ENCODE results near the gene NBPF12. TPM values are rescaled to one million over a fixed set of nuclear protein-coding genes. Genes with fewer than 3 reads are reported as not detected.
"Not testable (repeated sequence)": the region's sequence is repeated elsewhere in the genome, so short reads cannot be mapped to it uniquely, and the experiment has no call there.

Gene NBPF12, protein sequence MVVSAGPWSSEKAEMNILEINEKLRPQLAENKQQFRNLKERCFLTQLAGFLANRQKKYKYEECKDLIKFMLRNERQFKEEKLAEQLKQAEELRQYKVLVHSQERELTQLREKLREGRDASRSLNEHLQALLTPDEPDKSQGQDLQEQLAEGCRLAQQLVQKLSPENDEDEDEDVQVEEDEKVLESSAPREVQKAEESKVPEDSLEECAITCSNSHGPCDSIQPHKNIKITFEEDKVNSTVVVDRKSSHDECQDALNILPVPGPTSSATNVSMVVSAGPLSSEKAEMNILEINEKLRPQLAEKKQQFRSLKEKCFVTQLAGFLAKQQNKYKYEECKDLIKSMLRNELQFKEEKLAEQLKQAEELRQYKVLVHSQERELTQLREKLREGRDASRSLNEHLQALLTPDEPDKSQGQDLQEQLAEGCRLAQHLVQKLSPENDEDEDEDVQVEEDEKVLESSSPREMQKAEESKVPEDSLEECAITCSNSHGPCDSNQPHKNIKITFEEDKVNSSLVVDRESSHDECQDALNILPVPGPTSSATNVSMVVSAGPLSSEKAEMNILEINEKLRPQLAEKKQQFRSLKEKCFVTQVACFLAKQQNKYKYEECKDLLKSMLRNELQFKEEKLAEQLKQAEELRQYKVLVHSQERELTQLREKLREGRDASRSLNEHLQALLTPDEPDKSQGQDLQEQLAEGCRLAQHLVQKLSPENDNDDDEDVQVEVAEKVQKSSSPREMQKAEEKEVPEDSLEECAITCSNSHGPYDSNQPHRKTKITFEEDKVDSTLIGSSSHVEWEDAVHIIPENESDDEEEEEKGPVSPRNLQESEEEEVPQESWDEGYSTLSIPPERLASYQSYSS (N-terminal part only)
- polyA plus RNA-seq: 1 to 10 TPM; 3.0 to 5.9 TPM

DNA sequence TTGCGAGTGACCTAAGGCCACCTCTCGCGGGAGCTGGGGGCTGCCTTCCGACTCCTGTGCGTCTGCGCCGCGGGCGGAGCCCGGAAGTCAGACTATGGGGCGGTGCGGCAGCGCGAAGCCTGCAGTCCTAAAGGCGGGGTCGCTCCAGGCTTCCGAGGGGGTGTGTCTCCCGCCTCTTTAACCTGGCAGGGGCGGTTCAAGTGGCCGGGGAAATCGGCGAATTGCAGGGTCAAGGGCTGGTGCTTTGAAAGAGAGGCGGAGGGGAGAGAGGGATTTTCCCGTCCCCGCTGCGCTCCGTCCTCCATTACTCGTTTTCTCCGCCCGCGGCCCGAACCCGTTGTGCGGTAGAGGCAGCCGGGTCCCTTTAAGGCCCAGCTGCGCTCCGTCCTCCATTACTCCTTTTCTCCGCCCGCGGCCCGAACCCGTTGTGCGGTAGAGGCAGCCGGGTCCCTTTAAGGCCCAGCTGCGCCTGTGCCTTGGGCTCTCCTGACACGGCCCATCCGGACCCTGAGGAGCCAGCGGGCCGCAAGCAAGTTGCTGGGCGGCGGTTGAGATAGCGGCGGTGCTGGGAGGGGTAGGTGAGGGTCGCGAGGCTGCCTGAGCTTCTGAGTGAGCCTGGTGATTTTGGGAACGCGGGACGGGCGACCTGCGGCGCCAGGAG is at the start of gene NBPF12:
NBPF12 (plus strand) TSS at position 83 of the 661 bp plus-strand sequence. CDS start 21,820 bp downstream, outside the sequence.
- not testable (repeated sequence) for H3K27me3 ChIP-seq (ENCODE audit: control insufficient read depth in 1 of 2, insufficient read depth in 2 of 2, low read length in 2 of 2); H3K36me3 ChIP-seq (ENCODE audit: control insufficient read depth in 2 of 2, insufficient read depth in 2 of 2, low read length in 1 of 2); H3K9me3 ChIP-seq (ENCODE audit: control insufficient read depth in 2 of 2, insufficient read depth in 1 of 2, low read depth in 1 of 2, low read length in 1 of 2); H3K4me1 ChIP-seq (ENCODE audit: control insufficient read depth in 2 of 2, insufficient read depth in 2 of 2, low read length in 1 of 2)
- Histone ChIP-seq H3K4me3 (ENCODE audit: low read depth in 1 of 2, low read length in 2 of 2) (peak within 1 kb of the TSS; percentile 68 to 77), H3K27ac (ENCODE audit: low read depth in 2 of 2, low read length in 1 of 2) (peak within 1 kb of the TSS; percentile 80 to 87)
- WGBS, 2 donors: 0% methylated on average over 50 to 57 of the region's 61 CpGs

DNA sequence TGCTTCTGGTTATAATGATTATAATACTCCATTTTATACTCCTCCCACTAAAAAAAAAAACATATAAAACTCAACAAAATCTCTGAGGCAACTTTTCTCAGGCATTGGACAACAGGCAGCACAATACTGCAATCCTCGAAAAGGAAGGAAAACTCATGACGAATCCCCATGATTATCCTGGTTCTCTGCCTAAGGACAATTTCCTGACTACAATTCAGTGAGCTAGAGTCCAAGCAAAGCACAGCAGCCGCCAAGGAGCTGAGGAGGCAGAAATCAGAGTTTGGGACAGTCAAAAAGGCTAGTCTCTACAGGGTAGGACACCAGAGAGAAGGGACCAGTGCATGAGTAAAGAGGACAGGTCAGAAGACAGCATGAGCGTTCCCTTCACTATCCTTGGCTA is 46.8 kb upstream of the NBPF12 start:
- WGBS, 2 donors: 97 to 100% methylated on average over 1 to 2 of the region's 4 CpGs
- H3K27me3 ChIP-seq (ENCODE audit: control insufficient read depth in 1 of 2, insufficient read depth in 2 of 2, low read length in 2 of 2); H3K4me1 ChIP-seq (ENCODE audit: control insufficient read depth in 2 of 2, insufficient read depth in 2 of 2, low read length in 1 of 2); H3K4me3 ChIP-seq (ENCODE audit: low read depth in 1 of 2, low read length in 2 of 2); H3K36me3 ChIP-seq (ENCODE audit: control insufficient read depth in 2 of 2, insufficient read depth in 2 of 2, low read length in 1 of 2); H3K27ac ChIP-seq (ENCODE audit: low read depth in 2 of 2, low read length in 1 of 2); H3K9me3 ChIP-seq (ENCODE audit: control insufficient read depth in 2 of 2, insufficient read depth in 1 of 2, low read depth in 1 of 2, low read length in 1 of 2): not testable (repeated sequence)

DNA sequence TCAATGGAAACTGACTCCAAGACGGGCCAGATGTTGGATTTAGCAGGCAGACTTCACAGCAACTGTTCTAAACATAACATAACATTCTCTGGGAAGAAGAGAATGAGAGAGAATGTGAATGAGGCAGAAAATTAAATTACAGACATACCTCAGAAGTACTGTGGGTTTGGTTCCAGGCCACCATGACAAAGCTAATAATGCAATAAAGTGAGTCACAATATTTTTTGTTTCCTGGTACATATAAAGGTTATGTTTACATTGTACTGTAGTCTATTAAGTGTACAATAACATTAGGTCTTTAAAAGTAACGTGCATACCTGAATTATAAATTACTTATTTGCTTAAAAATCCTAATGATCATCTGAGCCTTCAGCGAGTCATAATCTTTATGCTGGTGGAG is 45.8 kb upstream of the NBPF12 start:
- not testable (repeated sequence) for H3K9me3 ChIP-seq (ENCODE audit: control insufficient read depth in 2 of 2, insufficient read depth in 1 of 2, low read depth in 1 of 2, low read length in 1 of 2); H3K27ac ChIP-seq (ENCODE audit: low read depth in 2 of 2, low read length in 1 of 2); H3K4me1 ChIP-seq (ENCODE audit: control insufficient read depth in 2 of 2, insufficient read depth in 2 of 2, low read length in 1 of 2); H3K36me3 ChIP-seq (ENCODE audit: control insufficient read depth in 2 of 2, insufficient read depth in 2 of 2, low read length in 1 of 2); H3K4me3 ChIP-seq (ENCODE audit: low read depth in 1 of 2, low read length in 2 of 2); H3K27me3 ChIP-seq (ENCODE audit: control insufficient read depth in 1 of 2, insufficient read depth in 2 of 2, low read length in 2 of 2)
- 72 to 74% methylated on average over 1 to 2 of the region's 3 CpGs for WGBS, 2 donors

DNA sequence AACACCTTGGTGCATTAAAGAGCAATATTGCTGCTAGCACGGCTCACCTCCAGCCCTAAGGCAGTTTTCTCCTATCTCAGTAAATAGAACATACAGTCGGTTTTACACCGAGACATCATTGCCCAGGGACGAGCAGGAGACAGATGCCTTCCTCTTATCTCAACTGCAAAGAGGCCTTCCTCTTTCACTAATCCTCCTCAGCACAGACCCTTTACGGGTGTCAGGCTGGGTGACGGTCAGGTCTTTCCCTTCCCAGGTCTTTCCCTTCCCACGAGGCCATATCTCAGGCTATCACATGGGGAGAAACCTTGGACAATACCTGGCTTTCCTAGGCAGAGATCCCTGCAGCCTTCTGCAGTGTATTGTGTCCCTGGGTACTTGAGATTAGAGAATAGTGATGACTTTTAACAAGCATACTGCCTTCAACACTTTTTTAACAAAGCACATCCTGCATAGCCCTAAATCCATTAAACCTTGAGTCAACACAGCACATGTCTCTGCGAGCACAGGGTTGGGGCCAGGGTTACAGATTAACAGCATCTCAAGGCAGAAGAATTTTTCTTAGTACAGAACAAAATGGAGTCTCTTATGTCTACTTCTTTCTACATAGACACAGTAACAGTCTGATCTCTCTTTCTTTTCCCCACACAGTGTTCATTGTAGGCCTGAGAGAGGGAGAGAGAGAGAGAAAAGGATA is 30.4 kb upstream of the NBPF12 start:
- not testable (repeated sequence) for H3K27ac ChIP-seq (ENCODE audit: low read depth in 2 of 2, low read length in 1 of 2); H3K27me3 ChIP-seq (ENCODE audit: control insufficient read depth in 1 of 2, insufficient read depth in 2 of 2, low read length in 2 of 2); H3K4me1 ChIP-seq (ENCODE audit: control insufficient read depth in 2 of 2, insufficient read depth in 2 of 2, low read length in 1 of 2); H3K9me3 ChIP-seq (ENCODE audit: control insufficient read depth in 2 of 2, insufficient read depth in 1 of 2, low read depth in 1 of 2, low read length in 1 of 2); H3K36me3 ChIP-seq (ENCODE audit: control insufficient read depth in 2 of 2, insufficient read depth in 2 of 2, low read length in 1 of 2); H3K4me3 ChIP-seq (ENCODE audit: low read depth in 1 of 2, low read length in 2 of 2)
- 49 to 51% methylated on average over 4 to 7 of the region's 8 CpGs for whole genome bisulfite sequencing, 2 donors

DNA sequence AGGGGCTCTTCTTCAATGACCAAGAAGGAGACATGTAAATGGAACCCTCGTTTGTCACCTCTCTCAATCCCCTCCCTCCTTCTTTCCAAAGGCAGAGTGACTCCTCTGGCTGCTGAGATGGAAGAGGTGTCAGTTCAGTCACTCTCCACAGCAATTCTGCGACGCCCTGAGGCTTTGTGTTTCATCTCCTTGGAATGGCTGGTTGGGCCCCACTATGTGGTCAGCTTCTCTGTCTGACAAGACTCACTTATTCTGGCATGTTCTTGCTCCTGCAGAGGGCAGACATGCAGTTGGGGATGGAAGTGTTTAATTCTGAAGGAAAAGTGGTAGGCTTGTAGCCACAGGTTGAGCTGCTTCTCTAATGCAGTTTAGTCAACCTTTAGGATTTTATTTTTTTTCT is 25.1 kb upstream of the NBPF12 start:
- not testable (repeated sequence) for H3K36me3 ChIP-seq (ENCODE audit: control insufficient read depth in 2 of 2, insufficient read depth in 2 of 2, low read length in 1 of 2); H3K4me1 ChIP-seq (ENCODE audit: control insufficient read depth in 2 of 2, insufficient read depth in 2 of 2, low read length in 1 of 2); H3K4me3 ChIP-seq (ENCODE audit: low read depth in 1 of 2, low read length in 2 of 2); H3K27ac ChIP-seq (ENCODE audit: low read depth in 2 of 2, low read length in 1 of 2); H3K9me3 ChIP-seq (ENCODE audit: control insufficient read depth in 2 of 2, insufficient read depth in 1 of 2, low read depth in 1 of 2, low read length in 1 of 2); H3K27me3 ChIP-seq (ENCODE audit: control insufficient read depth in 1 of 2, insufficient read depth in 2 of 2, low read length in 2 of 2)
- 65 to 69% methylated on average over 3 of the region's 3 CpGs for WGBS, 2 donors

DNA sequence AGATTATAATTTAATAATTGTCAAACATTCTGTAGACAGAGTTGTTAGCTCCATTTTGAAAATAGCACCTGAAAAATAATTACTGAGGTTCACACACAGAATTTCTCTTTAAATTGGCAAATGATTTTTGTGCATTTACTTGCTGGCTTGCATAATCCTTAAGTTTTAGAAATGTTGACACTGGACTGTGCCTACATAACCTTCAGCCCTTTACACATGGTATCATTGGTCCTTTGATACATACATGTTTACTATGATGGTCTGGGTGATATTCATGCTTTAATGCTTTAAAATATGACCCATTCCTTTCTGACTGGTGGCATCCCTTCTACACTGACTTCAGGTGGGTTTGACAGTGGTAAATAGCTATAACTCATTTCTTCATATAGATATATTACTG is 17.3 kb upstream of the NBPF12 start:
- not testable (repeated sequence) for H3K4me1 ChIP-seq (ENCODE audit: control insufficient read depth in 2 of 2, insufficient read depth in 2 of 2, low read length in 1 of 2); H3K27me3 ChIP-seq (ENCODE audit: control insufficient read depth in 1 of 2, insufficient read depth in 2 of 2, low read length in 2 of 2); H3K4me3 ChIP-seq (ENCODE audit: low read depth in 1 of 2, low read length in 2 of 2); H3K36me3 ChIP-seq (ENCODE audit: control insufficient read depth in 2 of 2, insufficient read depth in 2 of 2, low read length in 1 of 2); H3K27ac ChIP-seq (ENCODE audit: low read depth in 2 of 2, low read length in 1 of 2); H3K9me3 ChIP-seq (ENCODE audit: control insufficient read depth in 2 of 2, insufficient read depth in 1 of 2, low read depth in 1 of 2, low read length in 1 of 2)

DNA sequence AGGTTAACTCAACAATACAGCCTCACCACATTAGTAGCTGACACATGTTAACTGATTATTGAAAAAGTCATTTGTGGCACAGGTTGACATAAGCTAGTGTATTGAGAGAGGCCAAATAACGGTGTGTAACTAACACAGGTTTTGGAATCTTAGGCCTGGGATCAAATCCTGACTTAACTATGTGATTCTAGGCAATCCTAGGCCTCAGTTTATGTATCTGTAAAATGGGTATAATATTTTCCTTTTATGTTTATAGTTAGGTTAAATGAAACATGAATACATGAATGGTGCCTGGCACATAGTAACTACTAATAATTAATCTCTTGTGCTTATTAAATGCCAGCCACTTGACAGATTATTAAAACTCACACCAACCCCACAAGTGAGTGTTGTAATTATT is 15.5 kb upstream of the NBPF12 start:
- not testable (repeated sequence) for H3K4me1 ChIP-seq (ENCODE audit: control insufficient read depth in 2 of 2, insufficient read depth in 2 of 2, low read length in 1 of 2); H3K27ac ChIP-seq (ENCODE audit: low read depth in 2 of 2, low read length in 1 of 2)
- WGBS, 2 donors: 74 to 76% methylated on average over 1 of the region's 1 CpG

DNA sequence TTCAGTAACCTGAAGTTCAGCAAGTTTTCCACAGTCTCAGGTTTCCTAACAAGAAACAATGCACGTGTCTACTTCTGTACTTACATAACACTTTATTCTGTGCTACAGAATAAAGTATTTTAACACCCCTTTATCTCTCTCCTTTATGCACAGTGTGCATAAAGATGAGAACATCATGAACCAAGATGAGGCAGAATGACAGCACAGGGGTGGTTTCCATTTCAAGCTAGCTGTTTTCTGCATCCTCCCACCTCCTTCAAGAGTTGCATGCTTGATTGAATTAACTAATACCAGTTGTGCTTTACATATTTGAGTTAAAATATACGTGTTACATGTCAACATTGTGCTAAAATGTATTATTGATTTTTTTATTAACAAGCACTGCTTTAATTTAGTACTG is 14.0 kb upstream of the NBPF12 start:
- H3K4me1 ChIP-seq (ENCODE audit: control insufficient read depth in 2 of 2, insufficient read depth in 2 of 2, low read length in 1 of 2); H3K36me3 ChIP-seq (ENCODE audit: control insufficient read depth in 2 of 2, insufficient read depth in 2 of 2, low read length in 1 of 2); H3K4me3 ChIP-seq (ENCODE audit: low read depth in 1 of 2, low read length in 2 of 2); H3K27me3 ChIP-seq (ENCODE audit: control insufficient read depth in 1 of 2, insufficient read depth in 2 of 2, low read length in 2 of 2); H3K9me3 ChIP-seq (ENCODE audit: control insufficient read depth in 2 of 2, insufficient read depth in 1 of 2, low read depth in 1 of 2, low read length in 1 of 2); H3K27ac ChIP-seq (ENCODE audit: low read depth in 2 of 2, low read length in 1 of 2): not testable (repeated sequence)
- WGBS, 2 donors: 58 to 59% methylated on average over 2 of the region's 2 CpGs

More for the DNA sequence above, 15.5 kb upstream of the NBPF12 start:
- not testable (repeated sequence) for H3K27me3 ChIP-seq (ENCODE audit: control insufficient read depth in 1 of 2, insufficient read depth in 2 of 2, low read length in 2 of 2); H3K9me3 ChIP-seq (ENCODE audit: control insufficient read depth in 2 of 2, insufficient read depth in 1 of 2, low read depth in 1 of 2, low read length in 1 of 2); H3K36me3 ChIP-seq (ENCODE audit: control insufficient read depth in 2 of 2, insufficient read depth in 2 of 2, low read length in 1 of 2); H3K4me3 ChIP-seq (ENCODE audit: low read depth in 1 of 2, low read length in 2 of 2)

DNA sequence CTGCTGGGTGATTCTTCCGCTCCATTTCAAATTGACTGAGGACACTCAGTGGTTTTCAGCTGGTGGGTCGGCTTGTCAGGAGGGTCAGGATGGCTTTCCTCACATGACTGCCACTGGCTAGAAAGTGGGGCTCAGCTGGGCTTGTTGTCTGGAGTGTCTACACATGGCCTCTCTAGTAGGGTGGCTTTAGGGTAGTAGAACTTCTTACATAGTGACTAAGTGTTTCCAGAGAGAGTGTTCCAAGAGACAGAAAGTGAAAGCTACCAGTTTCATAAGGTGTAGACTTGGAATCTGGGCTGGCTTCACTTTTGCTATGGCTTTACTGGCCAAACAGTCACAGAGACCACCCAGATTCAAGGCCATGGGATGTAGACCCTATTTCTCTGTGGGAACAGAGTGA is 11.7 kb upstream of the NBPF12 start:
- H3K4me3 ChIP-seq (ENCODE audit: low read depth in 1 of 2, low read length in 2 of 2); H3K4me1 ChIP-seq (ENCODE audit: control insufficient read depth in 2 of 2, insufficient read depth in 2 of 2, low read length in 1 of 2); H3K27me3 ChIP-seq (ENCODE audit: control insufficient read depth in 1 of 2, insufficient read depth in 2 of 2, low read length in 2 of 2); H3K9me3 ChIP-seq (ENCODE audit: control insufficient read depth in 2 of 2, insufficient read depth in 1 of 2, low read depth in 1 of 2, low read length in 1 of 2); H3K27ac ChIP-seq (ENCODE audit: low read depth in 2 of 2, low read length in 1 of 2); H3K36me3 ChIP-seq (ENCODE audit: control insufficient read depth in 2 of 2, insufficient read depth in 2 of 2, low read length in 1 of 2): not testable (repeated sequence)
- 93 to 97% methylated on average over 2 of the region's 2 CpGs for WGBS, 2 donors

All from esophagus (tissue), 2 donors.